BLaER1 treated with 17β-estradiol and CSF1 and Interleukin-3, amounts not matched to agents 10 nM and 100 nM (cell line): ENCODE measurements around the gene STRN3.

Source experiments
- H3K27ac ChIP-seq, 11 experiments: shearing (Covaris generic); formaldehyde crosslinking; 2 replicates each; pipeline ENCODE4 v1.8.1; 2022
- H3K27me3 ChIP-seq, 11 experiments: shearing (Covaris generic); formaldehyde crosslinking; 2 replicates each; pipeline ENCODE4 v1.8.1; 2022
- H3K36me3 ChIP-seq, 11 experiments: shearing (Covaris generic); formaldehyde crosslinking; 2 replicates each; pipeline ENCODE4 v1.8.1; 2022
- H3K4me1 ChIP-seq, 10 experiments: shearing (Covaris generic); formaldehyde crosslinking; 2 replicates each; pipeline ENCODE4 v1.8.1; 2022
- H3K4me2 ChIP-seq, 11 experiments: shearing (Covaris generic); formaldehyde crosslinking; 2 replicates each; pipeline ENCODE4 v1.8.1; 2022
- H3K4me3 ChIP-seq, 10 experiments: shearing (Covaris generic); formaldehyde crosslinking; 2 replicates each; pipeline ENCODE4 v1.8.1; 2022
- H3K9ac ChIP-seq, 11 experiments: shearing (Covaris generic); formaldehyde crosslinking; 2 replicates each; pipeline ENCODE4 v1.8.1; 2022
- H3K9me3 ChIP-seq, 11 experiments: shearing (Covaris generic); formaldehyde crosslinking; replicated peaks in 1 of 11; 2 replicates each; pipeline ENCODE4 v1.8.1; 2022
- H4K20me1 ChIP-seq, 11 experiments: shearing (Covaris generic); formaldehyde crosslinking; 2 replicates each; pipeline ENCODE4 v1.8.1; 2022
- Cebpa-rat ChIP-seq, 11 experiments: shearing (Covaris generic); IDR thresholded peaks; 2 replicates each; pipeline ENCODE4 v1.8.1; 2022

The STRN3 gene

GRCh38 chr14:30888480-30889243, 137.5 kb downstream of the STRN3 start:
- Histone ChIP-seq H3K4me1 (no peaks in the 10 kb centered on the region), H3K9ac (no peak overlapping the region), H4K20me1 (no peaks in the 10 kb centered on the region; a peak in 1 of 22 replicates), H3K4me2 (no peak overlapping the region), H3K27me3 (no peaks in the 10 kb centered on the region), H3K4me3 (no peak overlapping the region), H3K36me3 (peaks cover 10 to 100% (median 86%) of the 10 kb centered on the region in 11 experiments; a peak in 20 of 22 replicates), H3K27ac (no peak overlapping the region), H3K9me3 (no peaks in the 10 kb centered on the region)
- no peak for TF ChIP-seq Cebpa-rat (IDR thresholded peaks at IDR 0.05)

GRCh38 chr14:30885840-30886740, 140.1 kb downstream of the STRN3 start:
- Histone ChIP-seq H3K4me2 (no peak overlapping the region), H3K4me3 (no peak overlapping the region), H4K20me1 (no peaks in the 10 kb centered on the region; a peak in 1 of 22 replicates), H3K9me3 (no peaks in the 10 kb centered on the region), H3K9ac (no peak overlapping the region), H3K27me3 (no peaks in the 10 kb centered on the region), H3K36me3 (peaks cover 0 to 100% (median 87%) of the 10 kb centered on the region in 11 experiments; a peak in 19 of 22 replicates), H3K27ac (no peak overlapping the region), H3K4me1 (no peaks in the 10 kb centered on the region)
- no peak for TF ChIP-seq Cebpa-rat (IDR thresholded peaks at IDR 0.05)

GRCh38 chr14:30884901-30885300, 141.3 kb downstream of the STRN3 start:
- Histone ChIP-seq H3K36me3 (peaks cover 0 to 100% (median 89%) of the 10 kb centered on the region in 11 experiments; a peak in 18 of 22 replicates), H3K27ac (no peak overlapping the region), H3K9me3 (no peaks in the 10 kb centered on the region), H3K4me3 (no peak overlapping the region), H3K9ac (no peak overlapping the region), H4K20me1 (no peaks in the 10 kb centered on the region; a peak in 1 of 22 replicates), H3K27me3 (no peaks in the 10 kb centered on the region), H3K4me1 (no peaks in the 10 kb centered on the region), H3K4me2 (no peak overlapping the region)
- TF ChIP-seq Cebpa-rat (IDR thresholded peaks at IDR 0.05), result no peak

- H3K27ac ChIP-seq, result no peak overlapping the region
- H3K9ac ChIP-seq, result no peak overlapping the region
- no peak overlapping the region for H3K4me3 ChIP-seq
- TF ChIP-seq Cebpa-rat (IDR thresholded peaks at IDR 0.05), result no peak
- no peaks in the 10 kb centered on the region for H4K20me1 ChIP-seq
- H3K9me3 ChIP-seq, result no peaks in the 10 kb centered on the region
- H3K27me3 ChIP-seq, result no peaks in the 10 kb centered on the region
- H3K36me3 ChIP-seq, result peaks cover 0 to 100% (median 89%) of the 10 kb centered on the region in 11 experiments; a peak in 17 of 22 replicates
- no peak overlapping the region for H3K4me2 ChIP-seq
- no peaks in the 10 kb centered on the region for H3K4me1 ChIP-seq
Measured at GRCh38 chr14:30883508-30884294, 142.5 kb downstream of the STRN3 start.

GRCh38 chr14:30882431-30882830, 143.7 kb downstream of the STRN3 start:
- Histone ChIP-seq H3K27ac (no peak overlapping the region), H3K9ac (no peak overlapping the region), H3K27me3 (no peaks in the 10 kb centered on the region), H3K36me3 (peaks cover 0 to 100% (median 94%) of the 10 kb centered on the region in 11 experiments; a peak in 17 of 22 replicates), H4K20me1 (no peaks in the 10 kb centered on the region), H3K4me2 (no peak overlapping the region), H3K4me3 (no peak overlapping the region), H3K4me1 (peaks cover 0 to 2% (median 0%) of the 10 kb centered on the region in 10 experiments; a peak in 2 of 20 replicates), H3K9me3 (no peaks in the 10 kb centered on the region)
- no peak for TF ChIP-seq Cebpa-rat (IDR thresholded peaks at IDR 0.05)

GRCh38 chr14:30876692-30877091, 149.5 kb downstream of the STRN3 start:
- Histone ChIP-seq H4K20me1 (peaks cover 0 to 6% (median 0%) of the 10 kb centered on the region in 11 experiments; a peak in 2 of 22 replicates), H3K27me3 (peaks cover 0 to 41% (median 0%) of the 10 kb centered on the region in 11 experiments; a peak in 10 of 22 replicates), H3K4me3 (no peak overlapping the region), H3K9ac (no peak overlapping the region), H3K27ac (no peak overlapping the region), H3K9me3 (no peaks in the 10 kb centered on the region), H3K4me1 (peaks cover 7 to 37% (median 29%) of the 10 kb centered on the region in 10 experiments; a peak in 19 of 20 replicates), H3K4me2 (peak overlapping the region in 7 of 11 experiments; percentile 7 to 99 (median 97); a peak in 11 of 22 replicates), H3K36me3 (peaks cover 0 to 48% (median 42%) of the 10 kb centered on the region in 11 experiments; a peak in 15 of 22 replicates)
- TF ChIP-seq Cebpa-rat (IDR thresholded peaks at IDR 0.05), result peak in 3 of 11 experiments; percentile 54 to 62 (median 58); a peak in 4 of 22 replicates

- H3K27ac ChIP-seq, result peak overlapping the region in 4 of 11 experiments; percentile 83 to 85 (median 84); a peak in 3 of 22 replicates
- H3K4me2 ChIP-seq, result peak overlapping the region; percentile 89 to 100 (median 98); a peak in 20 of 22 replicates
- H3K27me3 ChIP-seq, result peaks cover 0 to 41% (median 0%) of the 10 kb centered on the region in 11 experiments; a peak in 10 of 22 replicates
- H3K4me3 ChIP-seq, result peak overlapping the region in 8 of 10 experiments; percentile 78 to 86 (median 82); a peak in 15 of 20 replicates
- H4K20me1 ChIP-seq, result peaks cover 0 to 6% (median 0%) of the 10 kb centered on the region in 11 experiments; a peak in 2 of 22 replicates
- H3K36me3 ChIP-seq, result peaks cover 0 to 40% (median 33%) of the 10 kb centered on the region in 11 experiments; a peak in 15 of 22 replicates
- peak overlapping the region in 8 of 11 experiments; percentile 81 to 89 (median 86); a peak in 14 of 22 replicates for H3K9ac ChIP-seq
- peaks cover 7 to 37% (median 29%) of the 10 kb centered on the region in 10 experiments; a peak in 19 of 20 replicates for H3K4me1 ChIP-seq
- no peak for TF ChIP-seq Cebpa-rat (IDR thresholded peaks at IDR 0.05)
- no peaks in the 10 kb centered on the region for H3K9me3 ChIP-seq
Measured at GRCh38 chr14:30875788-30876053, 150.5 kb downstream of the STRN3 start.
